CD4-positive, alpha-beta T cell treated with Interleukin-15 for 1 hour (primary cell): ENCODE data around the gene CLIC4.
A peak's percentile ranks its signal among the peaks of the same experiment; 100 is the strongest.

Experiments used
- DNase-seq: peaks from one replicate; pipeline ENCODE4 v3.0.0-alpha.2; 2020

The CLIC4 gene

GRCh38 chr1:24862775-24863483 is 117.7 kb downstream of the CLIC4 start:
- no peak for DNase-seq

DNA sequence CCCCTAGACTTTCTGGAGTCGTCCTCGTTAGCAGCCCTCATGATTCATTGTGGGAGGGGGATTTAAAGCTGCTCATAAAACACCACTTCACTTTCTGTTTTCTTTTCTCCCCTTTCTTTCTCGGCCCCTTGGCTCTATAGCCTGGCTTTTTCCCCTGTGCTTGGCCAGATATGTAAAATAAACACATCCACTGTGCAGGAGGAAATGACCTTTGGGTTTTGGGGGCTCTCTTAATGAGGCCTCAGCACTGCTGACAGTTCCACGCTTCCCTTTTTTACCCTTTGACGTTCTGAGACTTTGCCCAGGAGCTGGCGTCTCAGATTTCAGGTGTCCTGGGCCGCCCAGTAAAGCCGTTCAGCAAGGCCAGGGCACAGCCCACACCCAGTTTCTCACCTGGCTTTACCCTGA is 119.1 kb downstream of the CLIC4 start:
- DNase-seq, result no peak

DNA sequence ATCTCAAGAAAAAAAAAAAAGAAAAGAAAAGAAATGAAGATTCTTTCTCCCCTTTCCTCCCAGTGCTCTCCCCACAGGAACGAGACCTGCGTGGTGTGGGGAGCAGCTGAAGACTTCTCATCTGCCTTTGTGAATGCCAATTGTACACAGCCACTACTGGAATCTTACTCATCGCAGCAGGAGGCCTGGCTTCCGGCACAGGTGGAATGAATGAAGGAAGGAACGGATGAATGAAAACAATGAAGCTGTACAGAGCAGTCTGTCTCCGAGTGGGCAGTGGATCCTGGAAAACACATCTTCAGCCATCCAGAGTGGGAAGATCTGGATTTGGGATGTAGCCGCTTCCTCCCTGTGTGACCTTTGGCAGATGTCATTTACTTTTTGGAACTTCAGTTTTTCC is 119.9 kb downstream of the CLIC4 start:
- DNase-seq, result no peak

DNA sequence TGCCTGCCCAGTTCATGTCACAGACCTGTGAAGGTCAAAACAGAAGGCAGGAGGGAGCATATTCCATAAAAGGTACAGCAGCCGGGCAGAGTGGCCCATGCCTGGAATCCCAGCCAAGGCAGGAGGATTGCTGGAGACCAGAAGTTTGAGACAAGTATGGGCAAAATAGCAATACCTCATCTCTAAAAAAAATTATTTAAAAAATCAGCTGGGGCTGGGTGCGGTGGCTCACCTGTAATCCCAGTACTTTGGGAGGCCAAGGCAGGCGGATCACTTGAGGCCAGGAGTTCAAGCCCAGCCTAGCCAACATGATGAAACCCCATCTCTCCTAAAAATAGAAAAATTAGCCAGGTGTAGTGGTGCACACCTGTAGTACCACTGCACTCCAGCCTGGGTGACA is 120.3 kb downstream of the CLIC4 start:
- DNase-seq, result no peak

DNA sequence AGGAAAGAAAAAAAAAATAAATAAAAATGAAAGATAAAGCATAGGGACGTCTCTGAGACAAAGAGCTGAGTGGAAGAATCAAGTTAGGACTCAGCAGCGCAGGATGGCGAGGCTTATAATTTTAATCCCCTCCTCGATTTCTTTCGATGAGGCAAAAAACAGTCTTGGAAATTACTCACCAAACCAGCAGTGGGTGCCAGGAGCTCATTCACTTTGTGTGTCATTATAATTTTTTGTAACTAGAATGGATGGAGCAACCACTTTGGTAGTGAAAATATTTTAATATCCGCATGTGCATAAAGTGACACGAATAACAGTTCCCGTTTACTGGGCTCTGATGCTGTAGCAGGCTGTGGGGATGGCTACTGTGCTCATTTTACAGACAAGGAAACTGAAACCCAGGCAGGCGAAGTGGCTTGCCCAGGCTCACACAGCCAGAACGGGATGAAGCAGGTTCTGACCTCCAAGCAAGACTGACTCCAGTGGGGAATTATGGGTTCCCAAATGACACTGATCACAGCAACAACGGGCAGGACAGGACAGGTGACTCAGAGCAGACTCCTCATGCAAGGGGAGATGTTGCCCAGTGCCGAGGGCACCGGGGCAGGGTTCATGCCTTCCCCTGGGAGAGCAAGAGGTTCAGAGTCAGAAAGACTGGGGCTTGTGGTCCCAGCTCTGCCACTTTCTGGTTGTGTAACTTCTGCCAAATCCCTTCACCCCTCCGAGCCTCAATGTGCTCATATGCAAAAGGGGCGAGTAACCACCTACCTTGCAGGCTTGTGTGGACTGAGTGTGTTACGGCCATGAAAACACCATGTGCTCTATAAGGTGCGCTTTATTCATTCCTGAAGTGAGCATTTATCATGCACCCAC is 121.2 kb downstream of the CLIC4 start:
- DNase-seq, result no peak

DNA sequence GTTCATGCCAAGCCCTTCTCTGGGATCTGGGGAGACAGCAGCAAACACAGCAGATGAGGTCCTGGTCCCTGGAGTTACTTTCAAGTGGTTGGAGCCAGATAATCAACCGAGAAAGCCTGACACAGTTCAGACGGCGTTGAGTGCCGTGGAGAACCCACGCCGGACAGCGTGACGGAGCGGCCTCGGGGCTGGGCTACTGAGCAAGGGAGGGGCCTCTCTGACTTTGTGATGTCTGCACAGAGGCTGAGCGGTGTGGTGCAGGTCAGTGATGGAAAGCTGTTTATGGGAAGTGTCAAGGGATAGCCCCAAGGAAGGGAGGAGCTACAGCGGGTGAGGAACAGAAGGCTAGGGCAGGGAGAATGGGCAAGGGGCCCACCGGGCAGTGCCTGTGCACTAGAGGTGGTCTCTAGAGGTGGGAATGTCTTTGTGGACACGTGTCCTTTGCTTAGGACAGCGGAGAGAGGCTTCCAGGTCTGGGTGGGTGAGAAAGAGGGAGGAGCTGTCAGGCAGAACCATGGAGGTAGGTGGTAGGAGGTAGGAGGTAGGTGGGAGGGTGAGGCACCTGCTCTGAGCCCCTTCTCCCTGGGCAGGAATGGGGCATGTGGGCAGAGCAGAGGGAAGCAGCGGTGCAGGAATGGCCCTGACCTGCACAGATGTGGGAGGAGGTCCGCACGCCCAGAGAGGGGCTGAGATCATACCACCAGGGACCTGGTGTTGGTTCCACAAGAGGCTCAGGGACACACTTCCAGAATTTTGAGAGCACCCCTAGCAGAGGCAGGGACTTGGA is 122.0 kb downstream of the CLIC4 start:
- no peak for DNase-seq

DNA sequence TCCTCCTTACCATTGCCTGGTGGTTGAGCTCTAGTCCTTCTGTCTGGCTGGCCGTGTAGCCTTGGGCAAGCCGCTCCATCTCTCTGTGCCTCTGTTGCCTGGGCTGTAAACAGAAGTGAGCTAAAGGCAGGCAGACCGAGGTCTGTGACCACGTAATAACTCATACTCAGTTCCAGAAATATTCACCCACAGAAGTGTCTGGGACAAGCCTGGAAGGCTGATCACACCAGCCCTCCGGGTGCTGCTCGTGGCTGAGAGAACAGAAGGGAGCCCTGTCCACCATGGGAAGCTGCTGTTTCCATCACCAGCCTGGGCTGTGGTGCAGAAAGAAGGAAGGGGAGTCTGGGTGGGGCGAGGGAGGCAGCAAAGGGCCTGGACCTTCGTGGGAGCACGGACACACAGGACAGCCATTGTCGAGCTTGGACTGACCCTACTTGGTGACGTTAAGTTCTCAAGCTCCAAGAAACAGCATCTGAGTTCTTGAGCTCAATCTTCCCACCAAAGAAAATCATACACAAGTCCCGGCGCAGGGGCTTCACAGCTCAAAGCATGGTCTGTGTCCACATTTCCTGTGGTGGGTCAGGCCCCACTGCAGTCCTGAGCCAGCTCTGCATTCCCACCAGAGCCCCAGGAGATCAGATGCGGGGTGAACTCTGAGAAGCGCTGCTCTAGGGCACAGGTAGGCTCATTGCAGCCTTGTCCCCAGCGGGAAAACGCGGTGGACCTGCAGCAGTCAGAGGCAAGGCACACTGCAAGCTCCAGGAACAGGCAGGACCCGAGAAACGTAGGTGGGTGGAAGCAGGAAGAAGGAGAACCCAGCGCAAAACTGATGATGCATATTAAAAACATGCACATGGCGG is 123.0 kb downstream of the CLIC4 start:
- no peak for DNase-seq

- DNase-seq, result no peak
Observed at GRCh38 chr1:24870551-24871195, 125.4 kb downstream of the CLIC4 start.

GRCh38 chr1:24871306-24871901 is 126.2 kb downstream of the CLIC4 start:
- no peak for DNase-seq

DNA sequence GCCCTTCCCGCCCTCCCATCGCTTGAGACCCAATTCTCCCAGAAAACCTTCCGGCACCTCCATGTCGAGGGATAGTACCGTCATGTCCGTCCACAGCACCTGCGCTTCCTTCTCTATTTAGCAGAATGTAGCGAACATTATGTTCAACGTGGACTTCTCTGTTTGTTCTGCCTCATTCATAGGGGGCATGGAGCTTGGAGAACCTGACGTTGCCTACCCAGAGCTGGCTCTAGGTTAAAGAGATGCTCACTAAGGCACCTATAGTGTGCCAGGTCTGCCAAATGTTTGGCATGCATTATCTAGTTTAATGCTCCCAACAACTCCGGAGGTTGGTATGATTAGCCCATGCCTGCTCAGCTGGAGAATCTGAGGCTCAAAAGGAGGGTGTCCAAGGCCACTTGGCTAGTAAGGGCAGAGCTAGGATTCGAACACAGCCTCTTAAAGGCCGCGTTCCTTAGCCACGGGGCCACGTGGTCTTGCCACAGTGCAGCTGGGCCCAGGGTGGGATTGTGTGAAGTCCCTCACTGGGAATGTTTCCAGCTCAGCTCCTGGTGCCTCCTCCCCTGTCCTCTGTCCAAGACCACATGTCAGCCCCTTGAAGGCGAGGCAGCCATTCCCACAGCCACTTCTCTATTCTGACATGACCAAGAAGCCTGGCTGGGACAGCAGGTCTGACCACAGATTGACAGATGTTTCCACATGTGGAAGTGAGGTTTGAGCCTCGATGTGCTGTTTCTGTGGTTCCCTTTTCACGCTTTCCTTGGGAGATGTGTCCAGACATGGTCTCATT is 127.0 kb downstream of the CLIC4 start:
- DNase-seq, result peak; percentile 33

DNA sequence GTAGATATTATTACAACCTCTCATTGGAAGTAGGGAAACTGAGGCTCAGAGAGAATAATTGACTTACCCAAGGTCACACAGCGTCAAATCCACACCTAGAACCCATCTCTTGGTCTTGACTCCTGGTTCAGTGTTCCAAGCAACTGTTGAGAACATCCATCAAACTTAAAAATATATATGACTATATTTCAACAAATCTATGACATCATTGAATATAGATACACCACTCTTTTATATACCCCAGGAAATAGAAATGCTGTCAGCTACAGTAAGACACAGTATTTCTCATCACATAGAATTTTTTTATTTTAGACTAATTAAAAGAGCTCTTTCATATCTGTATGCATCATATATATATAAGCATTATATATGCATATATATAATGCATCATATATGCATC is 127.9 kb downstream of the CLIC4 start:
- DNase-seq, result no peak

DNA sequence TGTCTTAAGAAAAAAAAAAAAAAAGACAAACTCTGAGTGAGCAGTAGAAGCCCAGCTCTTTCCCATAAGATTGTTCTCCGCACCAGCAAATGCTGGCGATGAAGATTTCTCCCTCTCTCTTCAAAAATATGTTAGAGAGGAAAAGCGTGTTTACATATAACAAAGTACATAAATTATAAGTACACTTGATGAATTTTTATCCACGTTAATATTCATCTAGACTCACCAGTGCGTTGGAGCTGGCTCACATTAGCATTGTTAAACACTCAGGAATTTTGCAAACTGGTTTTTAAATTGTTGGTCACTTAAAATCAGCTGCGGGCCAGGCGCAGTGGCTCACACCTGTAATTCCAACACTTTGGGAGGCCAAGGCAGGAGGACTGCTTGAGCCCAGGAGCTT is 128.8 kb downstream of the CLIC4 start:
- no peak for DNase-seq

GRCh38 chr1:24874611-24875234 is 129.5 kb downstream of the CLIC4 start:
- DNase-seq, result no peak

DNA sequence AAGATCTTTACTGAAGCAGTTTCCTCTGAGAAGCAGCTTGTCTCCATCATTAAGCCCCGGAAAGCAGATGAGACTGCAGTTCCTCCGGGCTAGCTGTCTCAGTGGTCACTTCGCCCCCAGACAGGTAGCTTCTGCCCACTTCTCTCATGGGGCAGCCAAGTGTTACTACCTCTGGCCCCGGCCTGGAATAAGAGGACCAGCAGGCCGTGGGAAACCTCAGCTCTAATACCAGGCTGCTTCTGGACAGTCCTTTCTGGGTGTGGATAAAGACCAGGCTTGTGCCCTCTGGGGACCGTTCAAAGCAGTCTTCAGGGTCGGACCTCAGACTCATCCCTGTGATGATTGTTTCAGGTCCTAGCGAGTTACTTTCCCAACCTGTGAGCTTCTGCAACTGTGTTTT is 130.0 kb downstream of the CLIC4 start:
- DNase-seq, result no peak

DNA sequence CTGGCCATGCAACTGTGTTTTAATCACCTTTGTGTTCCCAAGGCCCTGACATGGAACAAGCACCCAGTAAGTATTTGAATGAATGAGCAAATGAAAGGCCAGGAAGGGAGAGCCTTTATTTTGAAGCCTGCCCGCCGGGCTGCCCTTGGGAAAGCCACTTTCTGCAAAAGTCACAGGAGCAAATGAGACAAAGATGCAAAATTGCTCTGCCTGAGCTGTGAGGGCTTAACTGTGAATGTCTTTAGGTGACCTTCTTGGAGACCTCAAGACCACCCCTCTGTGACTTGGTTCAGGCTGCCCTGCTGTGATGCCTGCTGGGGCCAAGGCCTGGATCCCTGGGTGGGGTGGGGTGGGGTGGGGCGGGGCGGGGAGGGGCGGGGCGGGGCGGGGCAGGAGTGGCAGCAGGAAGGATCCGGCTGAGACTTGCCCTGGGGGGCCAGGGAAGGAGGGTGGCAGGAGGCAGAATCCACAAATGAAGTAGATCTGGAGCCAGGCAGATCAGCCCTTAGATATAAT is 130.8 kb downstream of the CLIC4 start:
- DNase-seq, result no peak

DNA sequence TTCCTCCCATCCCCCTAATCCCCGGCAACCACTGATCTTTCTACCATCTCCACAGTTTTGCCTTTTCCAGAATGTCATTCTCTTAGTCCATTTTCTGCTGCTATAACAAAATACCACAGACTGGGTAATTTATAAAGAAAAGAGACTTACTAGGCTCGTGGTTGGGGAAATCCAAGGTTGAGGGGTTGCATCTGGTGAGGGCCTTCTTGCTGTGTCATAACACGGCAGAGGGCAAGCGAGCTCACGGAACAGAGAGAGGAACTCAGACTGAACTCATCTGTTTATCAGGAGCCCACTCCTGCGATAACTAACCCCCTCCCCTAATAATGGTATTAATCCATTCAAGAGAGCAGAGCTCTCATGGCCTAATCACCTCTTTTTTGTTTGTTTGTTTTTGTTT is 132.8 kb downstream of the CLIC4 start:
- no peak for DNase-seq

- DNase-seq, result no peak
Observed at GRCh38 chr1:24878775-24879742, 133.8 kb downstream of the CLIC4 start.

GRCh38 chr1:24881034-24881433 is 135.8 kb downstream of the CLIC4 start:
- no peak for DNase-seq

GRCh38 chr1:24884751-24885150 is 139.5 kb downstream of the CLIC4 start:
- no peak for DNase-seq
